HUES6 (cell line): Measurements from ENCODE around the gene GNLY.

Experiments
- H3K27ac ChIP-seq: 2 replicates; pipeline ENCODE4 v1.7.0; 2013; ENCODE audit warnings: low read depth, mild to moderate bottlenecking, low read length, inconsistent platforms
- H3K27me3 ChIP-seq: 2 replicates; pipeline ENCODE4 v1.6.1; 2013; ENCODE audit warnings: low read length; ENCODE audit not compliant: control insufficient read depth, insufficient read depth
- H3K36me3 ChIP-seq: 2 replicates; pipeline ENCODE4 v1.6.1; 2013; ENCODE audit warnings: low read length; ENCODE audit not compliant: control insufficient read depth, insufficient read depth
- H3K4me1 ChIP-seq: 2 replicates; pipeline ENCODE4 v1.6.1; 2013; ENCODE audit warnings: low read length; ENCODE audit not compliant: control insufficient read depth, insufficient read depth
- H3K4me3 ChIP-seq: 2 replicates; pipeline ENCODE4 v1.5.1; 2013; ENCODE audit warnings: low read depth, low read length
- H3K9ac ChIP-seq: one replicate; pipeline ENCODE4 v1.6.1; 2013; ENCODE audit warnings: mild to moderate bottlenecking, low read length
- H3K9me3 ChIP-seq: 2 replicates; pipeline ENCODE4 v1.6.1; 2013; ENCODE audit warnings: low read depth, low read length; ENCODE audit not compliant: control insufficient read depth, insufficient read depth

Gene GNLY

DNA sequence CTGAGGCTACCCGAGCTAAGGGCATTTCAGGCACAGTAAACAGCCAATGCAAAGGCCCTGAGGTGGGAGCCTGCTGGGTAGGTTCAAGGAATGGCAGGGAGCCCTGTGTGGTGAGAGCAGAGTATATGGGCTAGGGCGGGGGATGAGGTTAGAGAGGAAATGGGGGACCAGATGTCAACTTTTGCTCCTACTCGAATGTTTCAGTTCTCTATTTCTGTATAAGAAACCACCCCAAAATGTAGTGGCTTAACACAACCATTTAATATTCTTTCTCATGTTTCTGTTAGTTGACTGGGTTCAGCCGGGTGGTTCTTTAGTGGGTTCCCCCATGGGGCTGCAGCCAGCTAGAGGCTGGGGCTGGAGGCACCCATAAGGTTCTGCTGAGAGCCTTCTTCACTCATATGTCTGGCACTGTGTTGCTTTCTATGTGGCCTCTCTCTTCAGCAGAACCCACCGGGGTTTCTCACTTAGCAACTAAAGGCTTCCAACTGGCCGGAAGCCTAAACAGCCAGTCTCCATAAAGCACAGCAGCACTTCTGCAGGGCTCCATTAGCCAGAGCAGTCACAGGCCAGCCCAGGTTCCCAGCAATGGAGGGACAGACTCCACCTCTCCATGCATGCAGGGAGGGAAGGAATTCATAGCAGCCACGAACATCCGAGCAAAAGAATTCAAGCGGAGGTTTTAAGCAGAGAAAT is 54.0 kb downstream of the GNLY start:
- H3K27me3 ChIP-seq = peaks cover 27% of the 10 kb centered on the region

More for the DNA sequence above, 54.0 kb downstream of the GNLY start:
- H3K9me3 ChIP-seq = no peaks in the 10 kb centered on the region
- no peaks in the 10 kb centered on the region for H3K36me3 ChIP-seq
- no peak overlapping the region for H3K9ac ChIP-seq
- no peak overlapping the region for H3K27ac ChIP-seq
- no peak overlapping the region for H3K4me3 ChIP-seq
- H3K4me1 ChIP-seq = peaks cover 16% of the 10 kb centered on the region
